ENCODE measurements around the gene BRAF. TPM values are rescaled to one million over a fixed set of nuclear protein-coding genes. Genes with fewer than 3 reads are reported as not detected.

BRAF gene
- total and polyA plus RNA-seq, 2 of the 8 experiments (the other 6 are each of a cell fraction or from before 2014, with no cell fraction given): 11.4 to 32.6 TPM

- TF ChIP-seq CHD7 (IDR thresholded peaks at IDR 0.05; ENCODE audit: insufficient replicate concordance, low read length) (no peak), TCF12 (IDR thresholded peaks at IDR 0.05; ENCODE audit: low read depth, low read length) (no peak), KDM1A (IDR thresholded peaks at IDR 0.05; ENCODE audit: borderline replicate concordance, low read length) (no peak), BRCA1 (IDR thresholded peaks at IDR 0.05; ENCODE audit: low read depth, low read length) (no peak), KDM4A (IDR thresholded peaks at IDR 0.05; ENCODE audit: low read depth, low read length, severe bottlenecking) (no peak), E2F6 (IDR thresholded peaks at IDR 0.05) (no peak), BACH1 (IDR thresholded peaks at IDR 0.05; ENCODE audit: low read length) (no peak), SIRT6 (IDR thresholded peaks at IDR 0.05; ENCODE audit: low read length) (no peak), FOSL1 (IDR thresholded peaks at IDR 0.05; ENCODE audit: insufficient read depth, low read depth, low read length) (no peak), JUN (IDR thresholded peaks at IDR 0.05; ENCODE audit: low read depth, low read length) (no peak), SP2 (IDR thresholded peaks at IDR 0.05; ENCODE audit: low read length) (no peak), SRF (IDR thresholded peaks at IDR 0.05; ENCODE audit: low read depth, low read length) (no peak)
Observed at GRCh38 chr7:140754506-140754905, 170.2 kb downstream of the BRAF start (continued).
